Suprapubic skin (tissue), 4 donors: Measurements from ENCODE around the gene USP35.

Experiments
- EP300 ChIP-seq: sonication (generic); formaldehyde crosslinking; IDR thresholded peaks from one replicate; pipeline ENCODE4 v1.6.1; 2017; ENCODE audit warnings: antibody characterized with exemption
- POLR2A ChIP-seq, 2 donors: fragments of 450-650 bp; IDR thresholded peaks; one replicate each; pipeline ENCODE4 v1.6.1; 2017; ENCODE audit warnings: antibody characterized with exemption in 2 of 2, mild to moderate bottlenecking in 2 of 2, moderate library complexity in 2 of 2
- POLR2AphosphoS5 ChIP-seq, 3 donors: sonication (generic); formaldehyde crosslinking; IDR thresholded peaks; one replicate each; pipeline ENCODE4 v1.6.1; 2017; ENCODE audit warnings: antibody characterized with exemption in 3 of 3
- TF ChIP-seq, protein P1 (sequence below), 2 donors: fragments of 200-600 bp in 1 of 2; fragments of 450-650 bp in 1 of 2; sonication (generic) in 1 of 2; IDR thresholded peaks; one replicate each; pipeline ENCODE4 v1.5.1; 2016 to 2019; ENCODE audit warnings: antibody characterized with exemption in 2 of 2, mild to moderate bottlenecking in 1 of 2, moderate library complexity in 1 of 2

DNA sequence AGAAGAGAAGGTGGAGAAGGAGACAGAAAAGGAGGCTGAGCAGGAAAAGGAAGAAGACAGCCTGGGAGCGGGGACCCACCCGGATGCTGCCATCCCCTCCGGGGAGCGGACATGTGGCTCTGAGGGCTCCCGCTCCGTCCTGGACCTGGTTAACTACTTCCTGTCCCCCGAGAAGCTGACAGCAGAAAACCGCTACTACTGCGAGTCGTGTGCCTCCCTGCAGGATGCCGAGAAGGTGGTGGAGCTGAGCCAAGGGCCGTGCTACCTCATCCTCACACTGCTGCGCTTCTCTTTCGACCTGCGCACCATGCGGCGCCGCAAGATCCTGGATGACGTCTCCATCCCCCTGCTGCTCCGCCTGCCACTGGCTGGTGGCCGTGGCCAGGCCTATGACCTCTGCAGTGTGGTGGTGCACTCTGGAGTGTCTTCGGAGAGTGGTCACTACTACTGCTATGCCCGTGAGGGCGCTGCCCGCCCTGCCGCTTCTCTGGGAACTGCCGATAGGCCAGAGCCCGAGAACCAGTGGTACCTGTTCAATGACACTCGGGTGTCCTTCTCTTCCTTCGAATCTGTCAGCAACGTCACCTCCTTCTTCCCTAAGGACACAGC is 21.4 kb downstream of the USP35 start:
- TF ChIP-seq, protein P1, sequence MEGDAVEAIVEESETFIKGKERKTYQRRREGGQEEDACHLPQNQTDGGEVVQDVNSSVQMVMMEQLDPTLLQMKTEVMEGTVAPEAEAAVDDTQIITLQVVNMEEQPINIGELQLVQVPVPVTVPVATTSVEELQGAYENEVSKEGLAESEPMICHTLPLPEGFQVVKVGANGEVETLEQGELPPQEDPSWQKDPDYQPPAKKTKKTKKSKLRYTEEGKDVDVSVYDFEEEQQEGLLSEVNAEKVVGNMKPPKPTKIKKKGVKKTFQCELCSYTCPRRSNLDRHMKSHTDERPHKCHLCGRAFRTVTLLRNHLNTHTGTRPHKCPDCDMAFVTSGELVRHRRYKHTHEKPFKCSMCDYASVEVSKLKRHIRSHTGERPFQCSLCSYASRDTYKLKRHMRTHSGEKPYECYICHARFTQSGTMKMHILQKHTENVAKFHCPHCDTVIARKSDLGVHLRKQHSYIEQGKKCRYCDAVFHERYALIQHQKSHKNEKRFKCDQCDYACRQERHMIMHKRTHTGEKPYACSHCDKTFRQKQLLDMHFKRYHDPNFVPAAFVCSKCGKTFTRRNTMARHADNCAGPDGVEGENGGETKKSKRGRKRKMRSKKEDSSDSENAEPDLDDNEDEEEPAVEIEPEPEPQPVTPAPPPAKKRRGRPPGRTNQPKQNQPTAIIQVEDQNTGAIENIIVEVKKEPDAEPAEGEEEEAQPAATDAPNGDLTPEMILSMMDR (IDR thresholded peaks at IDR 0.05): no peak
- TF ChIP-seq POLR2A (IDR thresholded peaks at IDR 0.05): no peak
- no peak for TF ChIP-seq EP300
- no peak for TF ChIP-seq POLR2AphosphoS5 (IDR thresholded peaks at IDR 0.05)
